DMS114 treated with DMSO at 0.1 percent for 48 hours (cell line): Measurements from ENCODE around the gene POM121L2.

Experiments used
- DNase-seq: peaks from one replicate; lab custom pipeline; 2025; ENCODE audit not compliant: unreplicated experiment; lab: John Stamatoyannopoulos, UW

POM121L2 gene

DNA sequence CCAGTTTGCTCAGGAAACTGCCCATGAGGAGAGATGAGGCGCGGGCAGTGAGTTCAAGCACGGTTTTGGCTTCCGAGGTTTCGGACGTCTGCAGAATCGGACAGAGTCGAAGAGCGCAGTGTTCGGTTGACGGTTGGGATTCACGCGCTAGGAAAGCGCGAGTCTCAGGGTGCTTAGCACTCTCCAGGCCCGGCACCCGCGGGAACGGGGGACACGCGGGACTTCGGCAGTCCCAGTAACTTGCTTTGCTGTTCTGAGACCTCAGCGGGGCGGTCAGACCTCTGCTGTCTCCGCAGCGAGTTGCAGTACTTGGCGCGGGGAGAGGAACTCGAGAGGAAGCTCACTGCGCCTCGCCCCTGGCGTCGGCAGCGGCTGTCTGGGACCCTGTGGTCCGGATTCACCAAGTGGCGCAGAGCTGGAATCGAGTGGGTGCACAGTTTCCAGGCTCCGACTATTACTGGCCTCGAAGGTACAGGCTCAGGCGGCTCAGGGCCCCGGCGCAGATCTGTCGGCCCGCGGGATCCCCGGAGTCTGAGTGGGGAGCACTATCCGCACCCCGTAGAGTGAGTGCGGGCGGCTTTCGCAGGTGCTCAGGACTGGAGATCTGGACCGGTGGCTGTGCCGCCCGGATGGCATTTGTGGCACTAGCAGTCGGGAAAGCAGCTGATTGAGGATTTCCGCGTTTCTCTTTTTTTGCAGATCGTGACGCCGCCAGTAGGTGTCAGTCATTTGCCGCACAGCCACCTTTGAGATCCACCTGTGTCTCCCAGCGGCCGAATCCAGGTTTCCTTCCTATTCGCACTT is at the start of gene POM121L2:
TSS of gene POM121L2 (minus strand) at position 128 of the 804 bp plus-strand sequence. CDS start at position 25, 103 bp downstream.
- DNase-seq: peak; percentile 66

DNA sequence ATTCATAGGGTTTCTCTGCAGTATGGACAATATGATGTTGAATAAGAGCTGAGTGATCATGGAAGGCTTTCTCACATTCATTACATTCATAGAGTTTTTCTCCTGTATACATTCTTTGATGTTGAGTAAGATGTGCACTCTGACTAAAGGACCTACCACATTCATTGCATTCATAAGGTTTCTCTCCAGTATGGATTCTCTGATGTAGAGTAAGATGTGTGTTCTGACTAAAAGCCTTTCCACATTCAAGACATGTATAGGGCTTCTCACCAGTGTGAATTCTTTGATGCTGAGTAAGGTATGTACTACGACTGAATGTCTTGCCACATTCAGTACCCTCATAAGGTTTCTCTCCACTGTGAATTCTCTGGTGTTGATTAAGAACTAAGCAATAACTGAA is 47.2 kb upstream of the POM121L2 start:
- no peak for DNase-seq

GRCh38 chr6:27358786-27359185 is 46.7 kb upstream of the POM121L2 start:
- no peak for DNase-seq

GRCh38 chr6:27352850-27353249 is 40.8 kb upstream of the POM121L2 start:
- no peak for DNase-seq

- DNase-seq: no peak
Measured at GRCh38 chr6:27334141-27334540, 22.1 kb upstream of the POM121L2 start.

DNA sequence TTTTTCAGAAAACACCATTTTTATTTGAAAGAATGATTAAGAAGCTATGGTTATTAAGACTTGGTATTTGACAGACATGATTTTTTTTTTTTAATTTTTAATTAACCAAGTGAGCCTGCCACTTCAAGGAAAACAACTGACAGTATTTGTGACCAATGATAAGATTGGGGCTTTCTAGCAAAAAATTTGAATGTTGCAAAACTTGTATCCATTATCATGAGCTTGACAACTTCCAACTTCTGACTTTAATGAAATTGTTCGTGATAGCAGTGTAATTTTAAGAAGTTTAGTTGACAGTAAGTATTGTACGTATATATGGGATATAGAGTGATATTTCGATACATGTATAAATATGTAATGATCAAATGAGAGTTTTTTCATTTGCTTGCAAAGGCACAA is 21.6 kb upstream of the POM121L2 start:
- DNase-seq: no peak

DNA sequence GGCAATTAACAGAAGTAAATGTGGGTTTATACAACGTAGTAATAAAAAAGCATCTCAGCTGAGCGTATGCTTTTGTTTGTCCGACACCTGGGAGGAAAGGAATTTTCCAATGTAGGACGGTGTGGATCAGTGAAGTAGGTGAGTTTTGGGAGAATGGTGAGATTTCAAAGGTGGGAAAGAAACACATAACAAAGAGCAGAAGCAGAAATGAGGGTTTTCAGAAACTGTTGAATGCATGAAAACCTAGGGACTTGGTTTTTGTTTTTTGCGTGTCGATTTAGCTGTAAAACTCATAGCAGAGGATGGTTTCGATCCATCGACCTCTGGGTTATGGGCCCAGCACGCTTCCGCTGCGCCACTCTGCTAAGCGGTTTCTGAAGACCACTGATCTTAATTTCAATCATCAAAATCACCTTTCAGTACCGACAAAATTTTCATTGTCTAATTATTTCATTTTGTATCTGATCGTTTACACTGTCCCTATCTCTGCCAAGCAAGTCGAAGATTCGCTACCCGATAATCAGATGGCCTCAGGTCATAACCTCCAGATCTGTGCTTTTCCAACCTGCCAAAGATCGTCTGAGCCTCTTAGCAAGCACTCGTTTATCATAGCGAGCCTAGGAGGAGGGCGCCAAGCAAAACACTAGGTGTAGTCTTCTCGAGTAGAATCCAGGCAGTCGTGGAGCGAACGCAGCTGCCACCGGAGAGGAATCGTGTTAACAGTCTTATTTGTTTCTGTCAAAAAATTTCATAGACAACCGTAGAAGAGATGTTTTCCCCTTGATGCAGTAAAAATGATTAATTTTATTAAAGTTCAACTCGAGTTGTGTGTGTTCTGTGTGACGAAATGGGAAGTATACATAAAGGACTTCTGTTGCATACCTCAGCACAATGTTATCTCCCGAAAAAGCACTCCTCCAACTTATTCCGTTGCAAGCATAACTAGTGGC is 20.9 kb upstream of the POM121L2 start:
- DNase-seq: peak; percentile 68

GRCh38 chr6:27327023-27327738 is 15.1 kb upstream of the POM121L2 start:
- DNase-seq: no peak

DNA sequence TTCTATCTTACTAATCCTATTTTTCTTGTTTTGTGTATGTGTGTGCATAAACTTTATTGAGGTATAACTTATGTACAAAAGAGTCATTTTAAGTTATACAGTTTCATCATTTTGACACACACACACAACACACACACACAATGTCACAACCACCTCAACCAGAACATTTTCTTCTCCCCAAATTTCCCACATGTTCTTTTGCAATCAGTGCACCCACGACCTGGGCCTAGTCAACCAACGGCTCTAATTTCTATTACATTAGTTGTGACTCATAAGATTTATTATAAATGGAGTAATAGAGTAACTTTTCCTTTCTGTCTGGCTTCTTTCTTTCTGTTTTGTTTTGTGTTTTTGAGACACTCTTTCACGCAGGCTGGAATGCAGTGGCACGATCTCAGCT is 9.8 kb upstream of the POM121L2 start:
- DNase-seq: no peak

DNA sequence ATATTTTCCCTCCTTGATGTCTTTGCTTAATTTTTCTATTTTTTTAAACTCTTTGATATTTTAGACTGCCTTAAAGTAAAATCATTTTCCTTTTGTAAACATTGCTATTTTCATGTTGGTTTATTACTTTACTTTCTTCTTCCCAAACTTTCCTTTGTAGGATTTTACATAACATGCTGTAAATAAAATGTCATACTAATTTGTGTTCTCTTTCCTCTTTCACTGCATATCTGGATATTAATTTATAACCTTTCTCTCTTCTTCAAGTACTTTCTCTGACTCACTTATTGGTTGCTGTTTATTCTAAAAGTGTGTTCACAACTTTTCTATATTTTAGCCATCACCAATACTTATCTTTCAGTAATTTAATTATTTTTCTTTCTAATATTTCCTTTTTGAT is 9.3 kb upstream of the POM121L2 start:
- no peak for DNase-seq

DNA sequence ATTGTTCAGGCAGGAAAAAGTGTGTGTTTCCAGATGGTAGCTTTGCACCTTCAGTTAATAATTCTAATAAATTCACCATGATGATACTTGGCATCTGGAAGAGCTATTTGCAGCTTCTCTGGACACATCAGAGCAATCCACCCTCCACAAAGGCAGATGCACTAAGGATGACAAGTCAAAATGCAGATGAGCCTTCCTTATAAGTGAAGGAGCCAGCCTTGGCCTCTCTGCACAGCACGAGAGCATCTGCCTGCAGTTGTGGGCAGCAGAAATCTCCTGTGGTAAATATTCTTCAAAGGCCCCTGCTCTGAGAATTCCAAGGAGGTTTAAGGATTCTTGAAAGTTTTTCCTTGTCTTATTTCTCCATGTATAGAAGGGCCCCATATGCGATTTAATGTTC is 6.9 kb upstream of the POM121L2 start:
- DNase-seq: no peak

- no peak for DNase-seq
Measured at GRCh38 chr6:27314046-27314445, 2.0 kb upstream of the POM121L2 start.

GRCh38 chr6:27312950-27313271 is 838 bp upstream of the POM121L2 start:
- no peak for DNase-seq

GRCh38 chr6:27311806-27312145 is 297 bp downstream of the POM121L2 start:
- no peak for DNase-seq

GRCh38 chr6:27303613-27304272 is 8.3 kb downstream of the POM121L2 start:
- DNase-seq: no peak

- DNase-seq: peak; percentile 68
Measured at GRCh38 chr6:27297857-27298730, 14.0 kb downstream of the POM121L2 start.

- DNase-seq: no peak
Measured at GRCh38 chr6:27297484-27297856, 14.6 kb downstream of the POM121L2 start.

GRCh38 chr6:27296106-27296783 is 15.8 kb downstream of the POM121L2 start:
- no peak for DNase-seq

DNA sequence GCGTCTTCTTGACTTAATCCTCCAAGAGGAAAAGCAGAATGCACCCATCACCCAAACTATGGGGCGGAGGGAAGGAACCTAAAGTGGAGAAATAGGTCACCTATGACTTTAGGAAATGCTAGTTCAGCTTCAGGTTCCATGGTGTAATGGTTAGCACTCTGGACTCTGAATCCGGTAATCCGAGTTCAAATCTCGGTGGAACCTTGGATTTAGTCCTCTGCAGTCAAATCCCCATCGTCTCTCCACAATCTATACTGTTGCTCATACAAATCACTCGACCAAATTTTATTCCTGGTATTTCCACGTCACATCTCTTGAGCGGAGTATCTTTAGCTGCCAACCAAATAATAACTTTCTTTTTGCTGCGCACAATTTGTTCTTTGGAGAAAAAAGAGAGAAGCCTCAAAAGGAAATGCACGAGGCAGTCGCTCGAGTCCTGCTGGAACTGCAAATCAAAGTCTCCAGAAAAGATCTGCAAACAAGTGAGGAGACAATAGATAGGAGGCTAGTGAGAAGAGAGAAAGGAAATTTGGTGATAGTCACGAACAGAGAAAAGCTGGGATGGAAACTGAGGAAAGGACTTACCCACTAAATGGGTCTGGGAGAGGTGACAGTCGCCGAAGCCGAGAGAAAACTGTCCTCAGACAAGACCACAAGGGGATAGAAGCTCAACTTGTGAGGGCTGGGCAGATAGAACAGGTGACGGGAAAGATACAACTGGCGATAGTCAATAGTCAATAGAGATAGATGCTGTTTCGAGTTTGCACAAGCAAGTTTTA is 16.6 kb downstream of the POM121L2 start:
- DNase-seq: peak; percentile 82
